Hepatocyte (in vitro differentiated cells): ENCODE results near the gene NR6A1.

ENCODE experiments used
- EZH2 ChIP-seq: fragments of 200-600 bp; sonication (generic); IDR thresholded peaks from 2 replicates; pipeline ENCODE4 v1.6.1; 2016; ENCODE audit warnings: antibody characterized with exemption, mild to moderate bottlenecking, borderline replicate concordance
- TF ChIP-seq, protein P1 (sequence below): fragments of 200-600 bp; sonication (generic); IDR thresholded peaks from 2 replicates; pipeline ENCODE4 v1.5.1; 2016; ENCODE audit warnings: antibody characterized with exemption, mild to moderate bottlenecking; ENCODE audit not compliant: poor library complexity

DNA sequence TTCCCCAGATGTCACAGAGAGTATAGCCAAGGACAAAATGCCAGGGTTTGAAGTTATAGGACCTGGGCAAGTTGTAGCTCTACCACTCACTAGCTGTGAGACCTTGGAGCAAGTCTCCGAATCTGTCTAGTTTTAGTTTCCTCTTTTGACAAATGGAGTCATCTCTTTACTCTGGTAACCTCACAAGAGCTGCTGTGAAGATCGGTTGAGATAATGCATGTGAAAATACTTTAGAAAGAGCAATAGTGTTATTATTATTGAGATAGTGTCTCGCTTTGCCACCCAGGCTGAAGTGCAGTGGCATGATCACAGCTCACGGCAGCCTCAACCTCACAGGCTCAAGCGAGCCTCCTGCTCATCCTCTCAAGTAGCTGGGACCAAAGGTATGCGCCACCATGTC lies 146.0 kb downstream of the NR6A1 start:
- TF ChIP-seq, protein P1, sequence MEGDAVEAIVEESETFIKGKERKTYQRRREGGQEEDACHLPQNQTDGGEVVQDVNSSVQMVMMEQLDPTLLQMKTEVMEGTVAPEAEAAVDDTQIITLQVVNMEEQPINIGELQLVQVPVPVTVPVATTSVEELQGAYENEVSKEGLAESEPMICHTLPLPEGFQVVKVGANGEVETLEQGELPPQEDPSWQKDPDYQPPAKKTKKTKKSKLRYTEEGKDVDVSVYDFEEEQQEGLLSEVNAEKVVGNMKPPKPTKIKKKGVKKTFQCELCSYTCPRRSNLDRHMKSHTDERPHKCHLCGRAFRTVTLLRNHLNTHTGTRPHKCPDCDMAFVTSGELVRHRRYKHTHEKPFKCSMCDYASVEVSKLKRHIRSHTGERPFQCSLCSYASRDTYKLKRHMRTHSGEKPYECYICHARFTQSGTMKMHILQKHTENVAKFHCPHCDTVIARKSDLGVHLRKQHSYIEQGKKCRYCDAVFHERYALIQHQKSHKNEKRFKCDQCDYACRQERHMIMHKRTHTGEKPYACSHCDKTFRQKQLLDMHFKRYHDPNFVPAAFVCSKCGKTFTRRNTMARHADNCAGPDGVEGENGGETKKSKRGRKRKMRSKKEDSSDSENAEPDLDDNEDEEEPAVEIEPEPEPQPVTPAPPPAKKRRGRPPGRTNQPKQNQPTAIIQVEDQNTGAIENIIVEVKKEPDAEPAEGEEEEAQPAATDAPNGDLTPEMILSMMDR = no peak
- no peak for TF ChIP-seq EZH2
